Amniotic epithelial cell (primary cell): ENCODE measurements around the gene PRMT6.
"Not testable (repeated sequence)": the region's sequence is repeated elsewhere in the genome, so short reads cannot be mapped to it uniquely, and the experiment has no call there.

ENCODE experiments used
- DNase-seq: peaks from one replicate; pipeline ENCODE4 v3.0.0-alpha.2; 2010; ENCODE audit warnings: low read depth

PRMT6 gene

GRCh38 chr1:107056426-107057196 is at the start of gene PRMT6:
Gene PRMT6 (plus strand): TSS chr1:107056674. CDS start chr1:107056716, 42 bp downstream.
- peak; percentile 74 for DNase-seq

GRCh38 chr1:107009281-107009680 is 47.2 kb upstream of the PRMT6 start:
- no peak for DNase-seq

- DNase-seq: no peak
Observed at GRCh38 chr1:107010582-107010981, 45.9 kb upstream of the PRMT6 start.

- DNase-seq: no peak
Observed at GRCh38 chr1:107016376-107016978, 40.0 kb upstream of the PRMT6 start.

GRCh38 chr1:107018445-107018844 is 38.0 kb upstream of the PRMT6 start:
- no peak for DNase-seq

GRCh38 chr1:107019166-107019565 is 37.3 kb upstream of the PRMT6 start:
- no peak for DNase-seq

- not testable (repeated sequence) for DNase-seq
Observed at GRCh38 chr1:107038874-107039273, 17.6 kb upstream of the PRMT6 start.

- DNase-seq: not testable (repeated sequence)
Observed at GRCh38 chr1:107044310-107045220, 11.9 kb upstream of the PRMT6 start.

GRCh38 chr1:107047602-107048001 is 8.9 kb upstream of the PRMT6 start:
- no peak for DNase-seq

- DNase-seq: no peak
Observed at GRCh38 chr1:107048241-107048640, 8.2 kb upstream of the PRMT6 start.

GRCh38 chr1:107051266-107051665 is 5.2 kb upstream of the PRMT6 start:
- DNase-seq: no peak

- DNase-seq: not testable (repeated sequence)
Observed at GRCh38 chr1:107055919-107056425, 502 bp upstream of the PRMT6 start.

GRCh38 chr1:107057197-107058133 is 991 bp downstream of the PRMT6 start:
- peak; percentile 33 for DNase-seq

- no peak for DNase-seq
Observed at GRCh38 chr1:107058245-107059032, 2.0 kb downstream of the PRMT6 start.

- no peak for DNase-seq
Observed at GRCh38 chr1:107061886-107062285, 5.4 kb downstream of the PRMT6 start.

GRCh38 chr1:107073493-107073892 is 17.0 kb downstream of the PRMT6 start:
- DNase-seq: no peak

- peak; percentile 38 for DNase-seq
Observed at GRCh38 chr1:107076841-107077240, 20.4 kb downstream of the PRMT6 start.

- DNase-seq: no peak
Observed at GRCh38 chr1:107079249-107079648, 22.8 kb downstream of the PRMT6 start.

- DNase-seq: no peak
Observed at GRCh38 chr1:107081102-107081501, 24.6 kb downstream of the PRMT6 start.

- DNase-seq: no peak
Observed at GRCh38 chr1:107091418-107091817, 34.9 kb downstream of the PRMT6 start.
